ENCODE data around the gene ATP5F1E.
A peak's percentile ranks its signal among the peaks of the same experiment; 100 is the strongest.

Gene ATP5F1E

DNA sequence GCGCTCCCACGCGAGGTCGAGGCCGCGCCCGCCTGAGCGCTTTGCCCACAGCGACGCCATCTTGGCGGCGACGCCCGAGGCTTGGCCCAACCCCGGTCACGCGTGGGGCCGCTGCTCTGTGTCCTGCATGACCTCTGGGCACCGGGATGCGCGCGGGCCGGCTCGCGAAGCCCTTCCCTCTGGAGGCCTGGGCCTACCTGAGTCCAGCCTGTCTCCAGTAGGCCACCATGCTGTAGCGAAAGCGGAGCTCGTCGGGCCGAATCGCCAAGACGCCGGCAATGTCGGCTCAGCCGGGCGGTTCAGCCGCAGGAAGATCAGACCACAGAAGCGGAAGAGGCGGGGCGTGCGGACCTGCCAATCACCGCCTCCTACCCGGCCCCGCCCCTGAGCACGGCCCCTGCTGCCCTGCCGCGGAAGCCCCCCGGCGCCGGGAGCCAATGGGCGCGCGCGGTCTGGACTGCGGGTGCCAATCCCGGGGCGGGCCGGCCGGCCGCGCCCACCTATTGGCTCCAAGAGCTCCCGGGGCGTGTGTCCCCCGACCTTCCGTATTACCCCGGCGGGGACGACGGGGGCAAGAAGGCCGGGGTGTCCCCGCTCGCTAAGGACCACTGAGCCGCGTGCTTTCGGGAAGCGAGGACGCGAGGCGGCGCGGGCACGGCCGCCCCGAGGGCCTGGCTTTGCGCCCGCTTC, at the start of gene ATP5F1E:
ATP5F1E (minus strand) TSS at position 313 of the 690 bp plus-strand sequence; CDS start at position 229, 84 bp downstream.
- peak; percentile 99 for DNase-seq

DNA sequence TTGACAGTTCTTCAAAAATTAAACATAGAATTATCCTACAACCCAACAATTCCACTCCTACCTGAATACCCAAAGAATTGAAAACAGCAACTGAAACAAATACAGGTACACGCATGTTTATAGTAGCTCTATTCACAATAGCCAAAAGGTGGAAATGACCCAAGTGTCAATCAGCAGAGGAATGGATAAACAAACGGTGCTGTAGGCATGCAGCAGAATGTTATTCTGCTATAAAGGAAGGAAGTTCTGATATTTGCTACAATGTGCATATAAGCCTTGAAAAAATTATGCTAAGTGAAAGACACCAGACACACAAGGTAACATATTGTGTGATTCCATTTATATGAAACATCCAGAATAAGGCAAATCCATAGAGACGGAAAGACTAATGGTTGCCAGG, 48.9 kb upstream of the ATP5F1E start:
- no peak for DNase-seq

GRCh38 chr20:59078231-59078630, 46.1 kb upstream of the ATP5F1E start:
- no peak for DNase-seq

DNA sequence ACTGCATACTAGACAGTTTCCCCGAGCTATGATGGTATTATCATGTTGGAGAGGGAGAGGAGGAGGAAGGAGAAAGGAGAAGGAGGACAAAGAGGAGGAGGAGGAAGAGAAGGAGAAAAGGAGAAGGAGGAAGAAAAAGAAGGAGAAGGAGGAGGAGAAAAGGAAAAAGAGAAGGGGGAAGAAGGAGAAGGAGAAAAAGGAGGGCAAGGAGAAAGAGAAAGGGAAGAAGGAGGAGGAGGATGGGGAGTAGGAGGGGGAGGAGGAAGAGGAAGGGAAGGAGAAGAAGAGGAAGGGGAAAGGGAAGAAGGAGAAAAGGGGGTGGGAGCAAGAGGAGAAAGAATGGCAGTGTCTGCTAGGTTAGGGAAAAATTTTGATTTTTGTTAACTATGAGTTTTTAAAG, 45.6 kb upstream of the ATP5F1E start:
- no peak for DNase-seq

DNA sequence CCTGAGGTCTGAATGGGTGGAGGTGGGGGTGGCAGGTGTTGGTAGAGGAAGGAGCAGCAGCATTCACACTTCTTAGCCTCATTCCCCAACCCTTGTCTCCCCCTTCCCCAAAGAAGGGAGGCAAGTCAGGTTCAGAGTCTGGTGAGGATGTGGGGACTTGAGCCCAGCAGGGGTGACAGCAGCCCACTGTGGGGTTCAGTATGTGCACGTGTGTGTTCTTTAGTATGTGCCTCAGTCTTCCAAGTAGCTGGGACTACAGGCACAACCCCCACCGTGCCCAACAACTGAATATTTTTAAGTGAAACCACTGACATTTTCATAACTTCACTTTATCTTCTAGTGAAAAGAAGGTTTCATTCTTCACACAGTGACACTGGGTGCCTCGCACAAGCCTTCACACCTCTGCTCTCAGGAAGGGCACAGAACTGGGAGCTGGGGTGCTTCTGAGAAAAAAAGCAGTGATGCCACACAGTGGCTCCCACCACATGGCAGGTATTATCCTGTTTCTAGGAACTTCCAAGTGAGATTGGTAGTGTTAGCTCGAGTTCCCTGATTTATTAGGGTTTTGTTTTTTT, 43.9 kb upstream of the ATP5F1E start:
- no peak for DNase-seq

- DNase-seq, result no peak
These were observed 42.3 kb upstream of the ATP5F1E start for GRCh38 chr20:59074456-59074855.

- no peak for DNase-seq
These were observed 41.4 kb upstream of the ATP5F1E start for GRCh38 chr20:59073582-59073981.

- DNase-seq, result no peak
These were observed 39.1 kb upstream of the ATP5F1E start for GRCh38 chr20:59071216-59071615.

DNA sequence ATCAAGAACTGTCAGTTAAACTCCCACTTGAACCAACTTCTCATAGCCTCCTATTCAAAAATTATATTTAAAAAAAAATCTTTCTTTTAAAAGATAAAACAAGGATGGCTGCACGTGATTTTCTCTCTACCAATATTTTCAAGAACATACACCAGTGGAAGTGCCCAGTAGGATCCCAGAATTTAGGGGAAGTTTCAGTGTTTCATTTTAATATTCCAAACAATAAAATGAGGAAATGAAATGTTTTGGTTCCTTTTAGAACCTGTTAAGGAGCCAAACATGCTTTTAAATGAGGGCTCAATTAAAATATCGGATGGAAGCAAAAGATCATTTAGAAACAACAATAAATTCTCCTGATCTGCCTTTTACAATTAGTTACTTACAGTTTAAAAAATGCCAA, 36.9 kb upstream of the ATP5F1E start:
- DNase-seq, result no peak

- no peak for DNase-seq
These were observed 36.4 kb upstream of the ATP5F1E start for GRCh38 chr20:59068534-59068933.

GRCh38 chr20:59064214-59064722, 32.1 kb upstream of the ATP5F1E start:
- peak; percentile 31 for DNase-seq

DNA sequence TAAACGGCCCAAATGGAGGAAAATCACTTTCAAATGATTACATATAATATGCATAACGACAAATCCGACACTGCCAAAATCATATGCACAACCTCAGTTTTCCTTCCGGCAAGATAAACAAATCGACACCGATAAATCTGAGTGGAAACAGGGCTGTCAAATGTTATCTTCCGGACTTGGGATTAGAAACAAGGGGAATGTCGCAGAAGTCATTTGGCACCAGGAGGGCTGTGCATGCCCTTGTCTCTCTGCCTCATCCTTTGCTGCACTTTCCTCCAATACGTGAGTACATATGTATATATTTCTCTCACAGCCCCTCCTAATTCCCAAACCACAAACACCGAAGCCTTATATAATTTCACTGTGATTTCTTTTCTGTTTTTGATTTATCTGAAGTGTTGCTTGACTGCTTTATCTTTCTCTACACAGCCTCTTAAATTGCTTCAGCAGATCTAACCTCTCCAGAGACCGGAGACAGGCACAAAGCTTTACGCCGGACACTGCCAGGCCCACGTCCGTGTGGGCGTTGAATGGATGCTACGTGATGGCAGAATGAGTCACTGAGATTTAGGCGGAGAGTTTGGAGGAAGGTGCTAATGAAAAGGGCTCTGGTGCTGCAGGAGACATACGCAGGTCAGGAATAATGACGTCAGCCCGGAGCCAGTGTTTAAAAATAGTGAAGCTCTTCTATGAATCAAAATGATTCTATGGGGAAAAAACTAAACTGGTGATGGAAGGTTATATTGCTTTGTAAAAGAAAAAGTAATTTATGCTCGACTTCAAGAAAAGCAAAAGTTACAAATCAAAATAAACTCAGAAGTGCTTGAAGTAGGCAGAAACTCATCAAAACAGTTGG, 31.5 kb upstream of the ATP5F1E start:
- DNase-seq, result no peak

GRCh38 chr20:59062081-59062480, 29.9 kb upstream of the ATP5F1E start:
- no peak for DNase-seq

- no peak for DNase-seq
These were observed 23.2 kb upstream of the ATP5F1E start for GRCh38 chr20:59055302-59055701.

- DNase-seq, result peak; percentile 83
These were observed 19.6 kb upstream of the ATP5F1E start for GRCh38 chr20:59051666-59052185.

GRCh38 chr20:59050437-59050836, 18.3 kb upstream of the ATP5F1E start:
- DNase-seq, result no peak

- DNase-seq, result no peak
These were observed 16.5 kb upstream of the ATP5F1E start for GRCh38 chr20:59048681-59049030.

DNA sequence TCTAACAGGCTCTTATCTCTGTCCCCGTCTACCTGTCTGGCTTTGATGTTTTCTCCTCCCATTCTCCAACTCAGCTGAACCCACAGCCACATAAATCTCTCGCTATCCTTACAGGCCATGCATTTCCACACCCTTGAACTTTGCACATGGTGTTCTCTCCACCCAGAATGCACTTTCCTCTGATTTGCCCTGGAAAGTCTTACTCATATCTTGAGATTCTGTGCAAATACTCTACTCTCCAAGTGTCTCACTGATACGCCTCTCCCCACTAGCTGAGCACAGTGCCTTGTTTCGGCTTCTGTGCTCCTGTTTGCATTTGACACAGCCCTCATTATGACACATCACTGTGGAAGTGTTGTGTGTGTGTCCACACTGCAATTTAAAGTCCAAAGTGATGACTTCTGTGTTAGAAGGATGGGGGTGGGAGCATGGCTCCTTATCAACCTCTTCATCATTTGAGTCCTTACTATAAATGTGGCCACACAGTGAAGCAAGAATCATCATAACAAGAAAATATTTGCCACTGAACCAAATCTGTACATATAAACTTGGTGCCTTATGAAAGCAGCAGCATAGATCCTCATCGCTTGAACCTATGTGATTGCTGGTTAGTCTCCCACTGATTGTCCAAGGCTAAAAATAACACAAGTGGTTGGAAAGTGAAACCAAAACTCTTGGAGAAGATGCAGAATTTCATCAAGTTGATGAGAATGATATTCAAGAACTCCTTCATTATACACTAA, 16.0 kb upstream of the ATP5F1E start:
- no peak for DNase-seq

GRCh38 chr20:59046862-59047261, 14.7 kb upstream of the ATP5F1E start:
- DNase-seq, result no peak

- no peak for DNase-seq
These were observed 12.7 kb upstream of the ATP5F1E start for GRCh38 chr20:59044796-59045195.

DNA sequence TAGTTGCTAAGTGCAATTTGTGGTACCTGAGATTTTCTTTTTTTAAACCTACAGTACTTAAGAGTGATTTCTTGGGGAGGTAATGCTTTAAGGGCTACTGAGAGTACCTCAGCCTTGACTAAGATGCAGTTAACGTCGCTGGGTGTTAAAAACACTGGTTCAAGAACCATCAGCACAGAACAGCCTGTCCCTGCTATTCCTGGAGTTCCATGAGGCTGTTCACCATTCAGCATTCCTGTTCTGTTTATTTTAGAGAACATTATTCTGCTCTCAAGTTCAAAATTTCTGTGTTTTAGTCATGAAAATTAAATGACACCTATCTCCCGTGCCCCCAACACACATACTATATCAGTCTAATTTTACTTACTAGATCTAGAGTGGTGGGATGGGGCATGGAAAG, 12.2 kb upstream of the ATP5F1E start:
- DNase-seq, result no peak

DNA sequence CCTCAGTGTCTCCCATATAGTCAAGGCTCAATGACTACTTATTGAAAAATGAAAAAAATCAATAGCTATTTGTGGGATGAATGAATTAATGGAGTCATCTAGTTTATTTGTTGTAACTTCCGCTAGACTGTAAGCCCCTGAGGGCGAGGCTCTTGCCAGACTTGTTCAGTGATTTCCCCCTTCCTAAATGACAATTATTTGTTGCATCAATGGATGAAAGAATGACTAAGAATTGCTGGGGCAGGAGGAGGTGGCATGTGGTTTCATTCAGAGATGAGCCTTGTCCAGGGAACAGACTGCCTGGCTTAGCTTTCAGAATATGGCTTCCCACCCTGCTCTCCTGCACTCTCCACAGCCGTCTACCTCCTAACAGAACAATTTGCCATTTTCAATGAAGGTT, 11.6 kb upstream of the ATP5F1E start:
- DNase-seq, result no peak
